Gastroesophageal sphincter (tissue), 3 donors: ENCODE data around the gene SLC46A2.

Experiments used
- EP300 ChIP-seq: sonication (generic); formaldehyde crosslinking; IDR thresholded peaks from one replicate; pipeline ENCODE4 v1.6.1; 2017; ENCODE audit warnings: antibody characterized with exemption, mild to moderate bottlenecking
- POLR2A ChIP-seq, 2 donors: fragments of 450-650 bp; IDR thresholded peaks; one replicate each; pipeline ENCODE4 v1.6.1; 2017; ENCODE audit warnings: antibody characterized with exemption in 2 of 2, mild to moderate bottlenecking in 2 of 2, moderate library complexity in 1 of 2
- POLR2AphosphoS5 ChIP-seq: sonication (generic); formaldehyde crosslinking; IDR thresholded peaks from one replicate; pipeline ENCODE4 v1.6.1; 2017; ENCODE audit warnings: antibody characterized with exemption
- TF ChIP-seq, protein P1 (sequence below), 4 experiments: fragments of 200-600 bp in 2 of 4; fragments of 450-650 bp in 2 of 4; sonication (generic) in 1 of 4; IDR thresholded peaks; one replicate each; pipeline ENCODE4 v1.5.1; 2017 to 2019; ENCODE audit warnings: antibody characterized with exemption in 4 of 4, mild to moderate bottlenecking in 2 of 4, moderate library complexity in 2 of 4

DNA sequence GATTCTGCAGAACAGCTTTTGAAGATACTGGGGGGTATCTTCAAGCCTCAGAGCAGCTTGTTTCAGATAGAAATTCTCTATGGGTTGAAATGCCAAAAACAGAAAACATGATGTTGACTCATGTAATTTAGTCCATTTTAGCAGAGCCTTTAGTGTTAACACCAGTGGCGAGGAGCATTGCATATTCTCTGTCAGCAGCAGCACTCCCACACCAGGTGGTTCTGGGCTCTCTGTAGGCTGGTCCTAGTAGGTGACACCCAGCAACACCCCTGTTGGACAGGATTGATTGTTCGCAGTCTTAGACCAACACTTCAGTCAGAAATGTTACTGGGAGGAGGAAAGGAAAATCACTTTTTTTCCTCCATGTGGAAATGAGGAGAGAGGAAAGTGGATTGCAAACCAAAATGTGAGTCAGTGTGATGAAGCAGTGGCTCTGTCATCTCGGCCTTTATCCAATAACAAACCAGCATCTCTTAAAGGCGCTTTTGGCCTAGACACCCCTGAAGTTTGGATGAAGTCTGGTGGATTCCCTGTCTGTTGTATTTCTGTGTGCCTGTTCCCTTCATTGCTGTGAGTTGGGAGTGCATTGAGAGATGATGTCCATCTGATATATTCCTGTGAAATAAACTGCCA lies 16.8 kb downstream of the SLC46A2 start:
- TF ChIP-seq, protein P1, sequence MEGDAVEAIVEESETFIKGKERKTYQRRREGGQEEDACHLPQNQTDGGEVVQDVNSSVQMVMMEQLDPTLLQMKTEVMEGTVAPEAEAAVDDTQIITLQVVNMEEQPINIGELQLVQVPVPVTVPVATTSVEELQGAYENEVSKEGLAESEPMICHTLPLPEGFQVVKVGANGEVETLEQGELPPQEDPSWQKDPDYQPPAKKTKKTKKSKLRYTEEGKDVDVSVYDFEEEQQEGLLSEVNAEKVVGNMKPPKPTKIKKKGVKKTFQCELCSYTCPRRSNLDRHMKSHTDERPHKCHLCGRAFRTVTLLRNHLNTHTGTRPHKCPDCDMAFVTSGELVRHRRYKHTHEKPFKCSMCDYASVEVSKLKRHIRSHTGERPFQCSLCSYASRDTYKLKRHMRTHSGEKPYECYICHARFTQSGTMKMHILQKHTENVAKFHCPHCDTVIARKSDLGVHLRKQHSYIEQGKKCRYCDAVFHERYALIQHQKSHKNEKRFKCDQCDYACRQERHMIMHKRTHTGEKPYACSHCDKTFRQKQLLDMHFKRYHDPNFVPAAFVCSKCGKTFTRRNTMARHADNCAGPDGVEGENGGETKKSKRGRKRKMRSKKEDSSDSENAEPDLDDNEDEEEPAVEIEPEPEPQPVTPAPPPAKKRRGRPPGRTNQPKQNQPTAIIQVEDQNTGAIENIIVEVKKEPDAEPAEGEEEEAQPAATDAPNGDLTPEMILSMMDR (IDR thresholded peaks at IDR 0.05), result no peak
- TF ChIP-seq POLR2A (IDR thresholded peaks at IDR 0.05), result no peak
- TF ChIP-seq POLR2AphosphoS5, result no peak
- TF ChIP-seq EP300, result no peak
